Loucy (cell line): ENCODE data around the gene GTF2IRD1.

ENCODE experiments used
- H2AFZ ChIP-seq: fragments of 200-600 bp; sonication (generic); 2 replicates; pipeline ENCODE4 v1.6.0; 2016; ENCODE audit warnings: antibody characterized with exemption, mild to moderate bottlenecking, low read length, moderate library complexity
- H3F3A ChIP-seq: fragments of 200-600 bp; 2 replicates; pipeline ENCODE4 v1.6.0; 2016; ENCODE audit warnings: antibody characterized with exemption, low read depth, mild to moderate bottlenecking
- H3K27me3 ChIP-seq: fragments of 200-600 bp; sonication (generic); 2 replicates; pipeline ENCODE4 v1.6.1; 2014; ENCODE audit warnings: low read length, mild to moderate bottlenecking; ENCODE audit not compliant: insufficient read depth, poor library complexity, severe bottlenecking
- H3K36me3 ChIP-seq: fragments of 200-600 bp; sonication (generic); 2 replicates; pipeline ENCODE4 v1.6.1; 2016; ENCODE audit warnings: low read length; ENCODE audit not compliant: insufficient read depth
- H3K4me1 ChIP-seq: fragments of 200-600 bp; sonication (generic); 2 replicates; pipeline ENCODE4 v1.5.1; 2014; ENCODE audit warnings: low read length, mild to moderate bottlenecking; ENCODE audit not compliant: insufficient read depth, poor library complexity, severe bottlenecking
- H3K4me2 ChIP-seq: fragments of 200-600 bp; sonication (generic); 2 replicates; pipeline ENCODE4 v1.6.0; 2014; ENCODE audit warnings: antibody characterized with exemption, low read length, low read depth, mild to moderate bottlenecking; ENCODE audit not compliant: poor library complexity, severe bottlenecking
- H3K4me3 ChIP-seq: fragments of 200-600 bp; sonication (generic); 2 replicates; pipeline ENCODE4 v1.5.1; 2014; ENCODE audit warnings: low read length, mild to moderate bottlenecking, mixed read lengths; ENCODE audit not compliant: poor library complexity, severe bottlenecking
- H3K79me2 ChIP-seq: fragments of 200-600 bp; sonication (generic); 2 replicates; pipeline ENCODE4 v1.6.1; 2014; ENCODE audit warnings: low read length; ENCODE audit not compliant: insufficient read depth
- H3K9ac ChIP-seq: fragments of 200-600 bp; sonication (generic); 2 replicates; pipeline ENCODE4 v1.6.0; 2014; ENCODE audit warnings: mild to moderate bottlenecking, low read depth, low read length, moderate library complexity; ENCODE audit not compliant: poor library complexity, severe bottlenecking
- H3K9me2 ChIP-seq: fragments of 200-600 bp; sonication (generic); replicated peaks from 2 replicates; pipeline ENCODE4 v1.6.1; 2016; ENCODE audit warnings: low read depth, low read length, mixed read lengths
- H3K9me3 ChIP-seq: fragments of 200-600 bp; sonication (generic); 2 replicates; pipeline ENCODE4 v1.6.1; 2014; ENCODE audit warnings: mild to moderate bottlenecking, antibody characterized with exemption, low read length, low read depth; ENCODE audit not compliant: insufficient read depth
- H4K20me1 ChIP-seq: fragments of 200-600 bp; sonication (generic); 2 replicates; pipeline ENCODE4 v1.6.0; 2014; ENCODE audit warnings: antibody characterized with exemption, low read length, mild to moderate bottlenecking; ENCODE audit not compliant: insufficient read depth, poor library complexity, severe bottlenecking
- CTCF ChIP-seq: fragments of 200-600 bp; sonication (generic); conservative IDR thresholded peaks from 2 replicates; pipeline ENCODE4 v1.5.1; 2014; ENCODE audit warnings: mild to moderate bottlenecking, antibody characterized with exemption, low read length
- EZH2phosphoT487 ChIP-seq: fragments of 200-600 bp; IDR thresholded peaks from 2 replicates; pipeline ENCODE4 v1.6.1; 2018; ENCODE audit warnings: antibody characterized with exemption, mild to moderate bottlenecking, moderate library complexity, borderline replicate concordance

GTF2IRD1 gene

GRCh38 chr7:74479961-74480829, 26.5 kb downstream of the GTF2IRD1 start:
- no peaks in the 10 kb centered on the region for H3K9me2 ChIP-seq
- no peaks in the 10 kb centered on the region for H3F3A ChIP-seq
- no peaks in the 10 kb centered on the region for H3K9me3 ChIP-seq
- H3K4me3 ChIP-seq = no peak overlapping the region
- H3K27me3 ChIP-seq = no peaks in the 10 kb centered on the region
- H3K4me1 ChIP-seq = no peaks in the 10 kb centered on the region
- H3K4me2 ChIP-seq = no peak overlapping the region
- no peaks in the 10 kb centered on the region for H3K36me3 ChIP-seq
- TF ChIP-seq CTCF = no peak
- TF ChIP-seq EZH2phosphoT487 = no peak
- H4K20me1 ChIP-seq = no peaks in the 10 kb centered on the region
- H2AFZ ChIP-seq = no peak overlapping the region
- H3K9ac ChIP-seq = no peak overlapping the region
- H3K79me2 ChIP-seq = no peaks in the 10 kb centered on the region

GRCh38 chr7:74480861-74481417, 27.2 kb downstream of the GTF2IRD1 start:
- Histone ChIP-seq H2AFZ (no peak overlapping the region), H3K79me2 (no peaks in the 10 kb centered on the region), H3K4me2 (no peak overlapping the region), H3K9ac (no peak overlapping the region), H3K4me1 (no peaks in the 10 kb centered on the region), H3K9me3 (no peaks in the 10 kb centered on the region), H3F3A (no peaks in the 10 kb centered on the region), H4K20me1 (no peaks in the 10 kb centered on the region), H3K4me3 (no peak overlapping the region), H3K27me3 (no peaks in the 10 kb centered on the region), H3K9me2 (no peaks in the 10 kb centered on the region), H3K36me3 (no peaks in the 10 kb centered on the region)
- TF ChIP-seq CTCF = no peak
- no peak for TF ChIP-seq EZH2phosphoT487

GRCh38 chr7:74481458-74482196, 27.9 kb downstream of the GTF2IRD1 start:
- no peak overlapping the region for H3K4me3 ChIP-seq
- H3F3A ChIP-seq = no peaks in the 10 kb centered on the region
- H3K4me1 ChIP-seq = no peaks in the 10 kb centered on the region
- no peak overlapping the region for H3K9ac ChIP-seq
- H3K79me2 ChIP-seq = no peaks in the 10 kb centered on the region
- H4K20me1 ChIP-seq = no peaks in the 10 kb centered on the region
- H3K9me2 ChIP-seq = no peaks in the 10 kb centered on the region
- no peaks in the 10 kb centered on the region for H3K27me3 ChIP-seq
- H3K36me3 ChIP-seq = no peaks in the 10 kb centered on the region
- no peaks in the 10 kb centered on the region for H3K9me3 ChIP-seq
- H3K4me2 ChIP-seq = no peak overlapping the region
- no peak overlapping the region for H2AFZ ChIP-seq
- TF ChIP-seq CTCF = no peak
- TF ChIP-seq EZH2phosphoT487 = no peak
